GM12875 (cell line): ENCODE results near the gene NLGN2.

Source experiments
- H3K4me3 ChIP-seq: one replicate; pipeline ENCODE4 v1.5.1; 2011; ENCODE audit warnings: low read depth, low read length, control low read depth
- TF ChIP-seq, protein P1 (sequence below): IDR thresholded peaks from 2 replicates; pipeline ENCODE4 v1.5.1; 2011; ENCODE audit warnings: low read depth, mild to moderate bottlenecking, control low read depth, inconsistent platforms, low read length, moderate library complexity, borderline replicate concordance; ENCODE audit not compliant: insufficient read depth

NLGN2 gene

DNA sequence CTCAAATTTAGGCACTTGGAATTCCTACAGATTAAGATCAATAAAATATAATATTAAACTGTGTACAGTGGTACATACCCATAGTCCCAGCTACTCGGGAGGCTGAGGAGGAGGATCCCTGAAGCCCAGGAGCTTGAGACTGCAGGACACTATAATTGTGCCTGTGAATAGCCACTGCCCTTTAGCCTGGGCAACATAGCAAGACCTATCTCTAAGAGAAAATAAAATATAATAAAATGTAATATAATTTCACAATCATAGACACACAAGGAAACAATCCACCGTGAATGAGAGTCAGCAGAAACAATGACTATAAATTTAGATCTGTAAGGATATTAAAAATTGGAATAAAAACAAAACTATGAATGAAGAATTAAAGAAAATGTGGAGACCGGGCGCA, 36.8 kb upstream of the NLGN2 start:
- TF ChIP-seq, protein P1, sequence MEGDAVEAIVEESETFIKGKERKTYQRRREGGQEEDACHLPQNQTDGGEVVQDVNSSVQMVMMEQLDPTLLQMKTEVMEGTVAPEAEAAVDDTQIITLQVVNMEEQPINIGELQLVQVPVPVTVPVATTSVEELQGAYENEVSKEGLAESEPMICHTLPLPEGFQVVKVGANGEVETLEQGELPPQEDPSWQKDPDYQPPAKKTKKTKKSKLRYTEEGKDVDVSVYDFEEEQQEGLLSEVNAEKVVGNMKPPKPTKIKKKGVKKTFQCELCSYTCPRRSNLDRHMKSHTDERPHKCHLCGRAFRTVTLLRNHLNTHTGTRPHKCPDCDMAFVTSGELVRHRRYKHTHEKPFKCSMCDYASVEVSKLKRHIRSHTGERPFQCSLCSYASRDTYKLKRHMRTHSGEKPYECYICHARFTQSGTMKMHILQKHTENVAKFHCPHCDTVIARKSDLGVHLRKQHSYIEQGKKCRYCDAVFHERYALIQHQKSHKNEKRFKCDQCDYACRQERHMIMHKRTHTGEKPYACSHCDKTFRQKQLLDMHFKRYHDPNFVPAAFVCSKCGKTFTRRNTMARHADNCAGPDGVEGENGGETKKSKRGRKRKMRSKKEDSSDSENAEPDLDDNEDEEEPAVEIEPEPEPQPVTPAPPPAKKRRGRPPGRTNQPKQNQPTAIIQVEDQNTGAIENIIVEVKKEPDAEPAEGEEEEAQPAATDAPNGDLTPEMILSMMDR: no peak
- no peak overlapping the region for H3K4me3 ChIP-seq

DNA sequence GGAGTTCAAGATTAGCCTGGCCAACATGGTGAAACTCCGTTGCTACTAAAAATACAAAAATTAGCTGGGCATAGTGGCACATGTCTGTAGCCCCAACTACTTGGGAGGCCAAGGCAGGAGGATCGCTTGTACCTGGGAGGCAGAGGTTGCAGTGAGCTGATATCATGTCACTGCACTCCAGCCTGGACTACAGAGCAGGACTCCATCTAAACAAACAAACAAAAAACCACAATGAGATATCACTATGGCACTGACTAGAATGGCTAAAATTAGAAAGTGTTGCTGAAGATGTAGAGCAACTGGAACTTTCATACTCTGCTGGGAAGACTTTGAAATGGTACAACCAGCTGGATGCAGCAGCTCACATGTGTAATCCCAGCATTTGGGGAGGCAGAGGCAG, 33.3 kb upstream of the NLGN2 start:
- TF ChIP-seq, protein P1: no peak
- no peak overlapping the region for H3K4me3 ChIP-seq

DNA sequence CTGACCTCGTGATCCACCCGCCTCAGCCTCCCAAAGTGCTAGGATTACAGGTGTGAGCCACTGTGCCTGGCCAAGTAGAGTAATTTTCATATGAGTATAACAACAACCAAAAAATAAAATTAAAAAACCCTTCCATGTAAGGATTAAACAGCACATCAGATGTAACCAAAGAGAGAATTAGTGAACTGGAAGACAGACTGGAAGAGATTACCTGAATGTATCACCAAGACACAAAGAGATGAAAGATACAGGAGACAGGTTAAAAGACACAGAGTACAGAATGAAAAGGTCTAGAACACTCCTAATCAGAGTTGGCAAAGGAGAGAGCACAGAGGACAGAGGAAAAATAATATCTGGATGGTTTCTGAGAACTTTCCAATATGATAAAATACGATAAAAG, 28.5 kb upstream of the NLGN2 start:
- TF ChIP-seq, protein P1: no peak

DNA sequence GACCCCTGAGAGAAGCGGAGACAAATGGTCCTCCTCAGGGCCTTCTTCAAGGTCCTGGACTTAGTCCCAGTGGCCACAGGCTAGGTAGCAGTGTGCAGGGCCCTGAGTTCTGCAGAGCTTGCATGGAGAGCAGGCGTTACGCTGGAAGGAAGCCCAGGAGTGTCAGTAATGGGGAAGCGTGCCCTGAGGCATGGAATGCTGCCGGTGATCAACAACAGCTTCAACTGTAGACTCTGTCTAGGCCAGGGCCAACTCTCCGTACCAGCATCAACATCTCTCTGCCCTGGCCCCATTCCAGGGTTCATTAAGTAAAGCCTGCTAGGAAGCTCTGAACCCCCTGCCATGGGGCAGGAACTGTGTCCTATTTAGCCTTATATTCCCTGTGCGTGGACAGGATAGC, 27.3 kb upstream of the NLGN2 start:
- TF ChIP-seq, protein P1: no peak
- no peak overlapping the region for H3K4me3 ChIP-seq

More for the DNA sequence above, 28.5 kb upstream of the NLGN2 start:
- H3K4me3 ChIP-seq: no peak overlapping the region

DNA sequence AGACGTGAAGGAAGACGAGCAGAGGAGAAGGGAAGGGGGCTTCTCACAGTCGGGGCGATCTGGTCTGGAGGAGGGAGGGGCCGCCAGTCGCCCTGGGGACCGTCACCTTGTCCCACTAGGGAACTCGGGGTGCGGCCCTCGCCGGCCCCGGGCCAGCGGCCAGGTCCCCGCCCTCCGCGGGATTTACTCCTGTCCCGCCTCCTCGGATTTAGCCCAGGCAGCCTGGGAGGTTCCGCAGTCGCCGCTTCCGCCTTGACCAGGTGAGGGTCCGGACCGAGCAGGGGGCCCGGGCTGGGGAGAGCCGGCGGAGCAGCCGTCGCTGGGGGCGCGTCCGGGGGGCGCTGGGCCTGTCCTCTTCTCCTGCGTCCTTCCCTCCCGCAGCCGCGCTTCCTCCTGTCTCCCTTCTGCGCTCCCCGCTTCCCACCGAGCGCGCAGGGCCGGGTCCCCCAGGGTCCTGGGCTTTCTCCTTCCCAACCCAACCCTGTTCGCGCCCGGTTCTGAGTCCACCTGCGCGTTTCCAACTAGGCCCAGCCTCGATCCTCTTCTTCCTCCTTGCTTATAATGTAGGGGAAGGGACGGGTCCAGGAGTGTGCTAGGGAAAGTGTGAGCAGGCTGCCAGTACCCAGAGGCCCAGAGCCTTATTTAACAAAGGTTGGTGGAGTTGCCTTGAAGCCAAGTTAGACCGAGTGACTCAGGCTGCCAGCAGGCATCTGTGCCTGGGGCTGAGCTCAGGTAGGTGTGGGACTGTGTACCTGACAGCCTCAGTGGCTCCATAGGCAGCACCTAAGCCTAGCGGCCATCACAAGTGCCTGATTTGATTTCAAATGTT, 26.6 kb upstream of the NLGN2 start, which contains the start of gene TNK1:
Gene TNK1 (plus strand): TSS at position 235 of the 829 bp plus-strand sequence. CDS start 1,838 bp downstream, outside the sequence.
- H3K4me3 ChIP-seq: no peak within 1 kb of the TSS
- TF ChIP-seq, protein P1: no peak

DNA sequence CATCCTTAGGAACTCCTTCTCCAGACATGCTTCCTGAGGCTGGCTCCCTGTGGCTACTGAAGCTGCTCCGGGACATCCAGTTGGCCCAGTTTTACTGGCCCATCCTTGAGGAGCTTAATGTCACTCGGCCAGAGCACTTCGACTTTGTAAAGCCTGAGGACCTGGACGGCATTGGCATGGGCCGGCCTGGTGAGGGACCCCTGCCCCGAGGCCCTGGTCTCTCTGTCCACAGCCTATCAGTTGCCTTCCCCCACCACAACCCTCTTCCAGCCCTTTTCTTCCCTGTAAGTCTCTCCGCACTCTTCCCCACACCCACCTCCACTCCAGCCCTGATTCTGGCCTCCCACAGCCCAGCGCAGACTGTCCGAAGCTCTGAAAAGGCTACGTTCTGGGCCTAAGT, 24.7 kb upstream of the NLGN2 start:
- no peak overlapping the region for H3K4me3 ChIP-seq
- TF ChIP-seq, protein P1: no peak

DNA sequence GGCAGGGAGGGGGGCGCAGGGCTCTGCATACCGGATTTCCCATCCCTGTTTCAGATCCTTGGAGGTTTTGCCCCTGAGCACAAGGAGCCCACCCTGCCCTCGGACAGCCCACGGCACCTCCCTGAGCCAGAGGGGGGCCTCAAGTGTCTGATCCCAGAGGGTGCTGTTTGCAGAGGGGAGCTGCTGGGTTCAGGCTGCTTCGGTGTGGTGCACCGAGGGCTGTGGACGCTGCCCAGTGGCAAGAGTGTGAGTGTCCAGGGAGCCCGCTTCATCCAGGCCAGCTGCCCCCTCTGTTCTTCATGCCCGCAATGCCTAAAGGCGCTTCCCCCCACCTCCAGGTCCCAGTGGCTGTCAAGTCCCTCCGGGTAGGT, 24.3 kb upstream of the NLGN2 start:
- no peak overlapping the region for H3K4me3 ChIP-seq
- TF ChIP-seq, protein P1: no peak
